OCI-LY1 (cell line): ENCODE measurements around the gene DYRK1A.

Experiments used
- H2AFZ ChIP-seq: fragments of 200-600 bp; sonication (generic), shearing (Covaris generic); 2 replicates; pipeline ENCODE4 v1.6.0; 2014; ENCODE audit warnings: antibody characterized with exemption, mild to moderate bottlenecking, low read length
- H3F3A ChIP-seq: fragments of 200-600 bp; sonication (generic), shearing (Covaris generic); 2 replicates; pipeline ENCODE4 v1.6.0; 2014; ENCODE audit warnings: mild to moderate bottlenecking, antibody characterized with exemption, low read length, moderate library complexity; ENCODE audit not compliant: insufficient read depth
- H3K27ac ChIP-seq: fragments of 200-600 bp; sonication (generic); 2 replicates; pipeline ENCODE4 v1.5.1; 2014; ENCODE audit warnings: low read length, mixed run types, mild to moderate bottlenecking, low read depth; ENCODE audit not compliant: poor library complexity, severe bottlenecking
- H3K27me3 ChIP-seq: fragments of 200-600 bp; sonication (generic); 2 replicates; pipeline ENCODE4 v1.6.0; 2014; ENCODE audit warnings: antibody characterized with exemption, mild to moderate bottlenecking, low read length, moderate library complexity; ENCODE audit not compliant: insufficient read depth
- H3K36me3 ChIP-seq: fragments of 200-600 bp; sonication (generic); 2 replicates; pipeline ENCODE4 v1.6.1; 2014; ENCODE audit warnings: mild to moderate bottlenecking, antibody characterized with exemption, low read length, moderate library complexity, mixed read lengths; ENCODE audit not compliant: insufficient read depth
- H3K4me1 ChIP-seq: fragments of 200-600 bp; sonication (generic); 2 replicates; pipeline ENCODE4 v1.5.1; 2014; ENCODE audit warnings: mild to moderate bottlenecking, low read length, moderate library complexity; ENCODE audit not compliant: insufficient read depth, severe bottlenecking
- H3K4me2 ChIP-seq: fragments of 200-600 bp; sonication (generic), shearing (Covaris generic); 2 replicates; pipeline ENCODE4 v1.6.1; 2014; ENCODE audit warnings: low read length
- H3K4me3 ChIP-seq: fragments of 200-600 bp; sonication (generic); 2 replicates; pipeline ENCODE4 v1.5.1; 2014; ENCODE audit warnings: low read length, low read depth, mild to moderate bottlenecking, mixed read lengths; ENCODE audit not compliant: poor library complexity, severe bottlenecking
- H3K79me2 ChIP-seq: fragments of 200-600 bp; shearing (Covaris generic); 2 replicates; pipeline ENCODE4 v1.6.1; 2016; ENCODE audit warnings: mixed run types, low read length, mixed read lengths; ENCODE audit not compliant: insufficient read depth
- H3K9ac ChIP-seq: fragments of 200-600 bp; sonication (generic), shearing (Covaris generic); 2 replicates; pipeline ENCODE4 v1.6.1; 2014; ENCODE audit warnings: mild to moderate bottlenecking, low read length, mixed read lengths
- H3K9me2 ChIP-seq: fragments of 200-600 bp; sonication (generic), shearing (Covaris generic); 2 replicates; pipeline ENCODE4 v1.6.1; 2014; ENCODE audit warnings: low read depth, mild to moderate bottlenecking, low read length, mixed read lengths
- H3K9me3 ChIP-seq: fragments of 200-600 bp; shearing (Covaris generic); 2 replicates; pipeline ENCODE4 v1.6.1; 2014; ENCODE audit warnings: low read length, mixed read lengths
- H4K20me1 ChIP-seq: fragments of 200-600 bp; sonication (generic), shearing (Covaris generic); 2 replicates; pipeline ENCODE4 v1.6.0; 2016; ENCODE audit warnings: mild to moderate bottlenecking, low read length; ENCODE audit not compliant: insufficient read depth
- EZH2 ChIP-seq: fragments of 200-600 bp; sonication (generic), shearing (Covaris generic); IDR thresholded peaks from 2 replicates; pipeline ENCODE4 v1.8.0; 2017; ENCODE audit warnings: borderline replicate concordance, mixed run types, mild to moderate bottlenecking, antibody characterized with exemption, low read length, moderate library complexity, mixed read lengths
- TF ChIP-seq, protein P1 (sequence below): fragments of 200-600 bp; sonication (generic), shearing (Covaris generic); IDR thresholded peaks from 2 replicates; pipeline ENCODE4 v1.5.1; 2017; ENCODE audit warnings: mild to moderate bottlenecking, antibody characterized with exemption, low read length, moderate library complexity, mixed read lengths

Gene DYRK1A

DNA sequence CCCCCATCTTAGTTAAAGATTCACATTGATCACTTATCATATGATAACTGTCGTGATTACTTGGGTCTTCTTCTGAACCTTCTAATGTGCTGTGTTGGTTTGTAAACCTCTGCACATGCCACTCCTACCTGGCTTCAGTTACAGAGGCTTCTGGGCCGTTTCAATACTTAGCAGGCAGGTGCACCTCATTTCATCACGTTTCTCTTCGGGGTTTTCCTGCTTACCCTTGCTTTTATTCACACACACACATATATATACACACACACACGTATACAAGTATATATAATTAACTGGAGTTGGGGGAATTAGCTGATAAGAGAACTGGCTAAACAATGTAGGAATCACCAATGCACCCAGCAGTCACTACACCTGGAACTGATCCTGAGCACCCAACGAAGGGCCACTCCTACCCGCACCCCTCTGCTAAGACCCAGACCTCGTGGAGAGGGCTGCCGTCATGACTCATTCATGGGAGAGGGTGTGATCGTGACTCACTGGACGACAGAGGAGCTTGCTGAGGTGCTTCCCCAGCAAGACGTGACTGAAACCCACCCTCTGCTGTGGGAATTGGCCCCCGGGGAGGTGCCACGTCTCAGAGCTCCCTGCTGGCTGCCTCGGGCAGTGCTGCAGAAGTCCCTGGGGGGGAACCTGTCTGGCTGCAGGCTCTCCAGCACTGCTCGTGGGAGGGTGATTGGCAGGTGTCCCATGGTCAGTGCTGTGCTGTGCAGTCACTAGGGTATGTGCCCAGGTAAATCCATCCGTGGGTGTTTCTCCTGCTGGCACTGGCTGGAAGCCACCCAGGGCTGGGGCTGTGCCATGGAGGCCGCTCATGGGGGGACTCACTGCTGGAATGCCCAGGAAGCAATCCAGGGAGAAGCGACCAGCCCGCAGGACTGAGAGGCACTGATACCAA lies 166.6 kb downstream of the DYRK1A start:
- H3K36me3 ChIP-seq = no peaks in the 10 kb centered on the region
- TF ChIP-seq, protein P1, sequence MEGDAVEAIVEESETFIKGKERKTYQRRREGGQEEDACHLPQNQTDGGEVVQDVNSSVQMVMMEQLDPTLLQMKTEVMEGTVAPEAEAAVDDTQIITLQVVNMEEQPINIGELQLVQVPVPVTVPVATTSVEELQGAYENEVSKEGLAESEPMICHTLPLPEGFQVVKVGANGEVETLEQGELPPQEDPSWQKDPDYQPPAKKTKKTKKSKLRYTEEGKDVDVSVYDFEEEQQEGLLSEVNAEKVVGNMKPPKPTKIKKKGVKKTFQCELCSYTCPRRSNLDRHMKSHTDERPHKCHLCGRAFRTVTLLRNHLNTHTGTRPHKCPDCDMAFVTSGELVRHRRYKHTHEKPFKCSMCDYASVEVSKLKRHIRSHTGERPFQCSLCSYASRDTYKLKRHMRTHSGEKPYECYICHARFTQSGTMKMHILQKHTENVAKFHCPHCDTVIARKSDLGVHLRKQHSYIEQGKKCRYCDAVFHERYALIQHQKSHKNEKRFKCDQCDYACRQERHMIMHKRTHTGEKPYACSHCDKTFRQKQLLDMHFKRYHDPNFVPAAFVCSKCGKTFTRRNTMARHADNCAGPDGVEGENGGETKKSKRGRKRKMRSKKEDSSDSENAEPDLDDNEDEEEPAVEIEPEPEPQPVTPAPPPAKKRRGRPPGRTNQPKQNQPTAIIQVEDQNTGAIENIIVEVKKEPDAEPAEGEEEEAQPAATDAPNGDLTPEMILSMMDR = no peak
- TF ChIP-seq EZH2 = no peak
- H3K4me2 ChIP-seq = no peak overlapping the region
- no peaks in the 10 kb centered on the region for H3F3A ChIP-seq
- H2AFZ ChIP-seq = no peak overlapping the region
- H3K4me3 ChIP-seq = no peak overlapping the region
- no peaks in the 10 kb centered on the region for H3K9me2 ChIP-seq
- peaks cover 10% of the 10 kb centered on the region; the same call in 1 of the 2 replicates for H3K27me3 ChIP-seq
- H3K79me2 ChIP-seq = no peaks in the 10 kb centered on the region
- no peak overlapping the region for H3K27ac ChIP-seq
- no peaks in the 10 kb centered on the region for H3K4me1 ChIP-seq
- H3K9me3 ChIP-seq = no peaks in the 10 kb centered on the region
- H4K20me1 ChIP-seq = no peaks in the 10 kb centered on the region
- H3K9ac ChIP-seq = no peak overlapping the region

DNA sequence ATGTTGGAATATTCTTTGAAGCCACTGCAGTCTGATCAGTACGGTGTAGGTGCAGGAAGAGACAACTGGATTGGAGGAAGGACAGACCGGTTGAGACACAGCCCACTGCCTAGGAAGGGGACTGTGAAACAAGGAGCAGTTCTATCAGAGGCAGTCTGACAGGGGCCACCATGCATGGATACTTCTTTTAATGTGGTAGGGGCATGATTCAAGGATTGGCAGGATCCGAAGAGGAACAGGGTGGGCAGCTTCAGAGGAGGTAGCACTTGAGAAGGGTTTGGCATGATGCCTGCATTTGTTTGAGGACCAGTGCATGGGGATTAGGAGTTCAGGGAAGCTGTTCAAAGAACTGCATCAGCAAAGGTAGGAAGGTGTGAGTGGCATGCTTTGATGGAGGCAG lies 167.9 kb downstream of the DYRK1A start:
- Histone ChIP-seq H3K9me2 (no peaks in the 10 kb centered on the region), H3K27me3 (peaks cover 6% of the 10 kb centered on the region; the same call in 1 of the 2 replicates), H3K4me2 (no peak overlapping the region), H3K9ac (no peak overlapping the region), H3F3A (no peaks in the 10 kb centered on the region), H3K36me3 (no peaks in the 10 kb centered on the region), H3K9me3 (no peaks in the 10 kb centered on the region), H3K79me2 (no peaks in the 10 kb centered on the region), H2AFZ (no peak overlapping the region), H3K4me3 (no peak overlapping the region), H3K4me1 (no peaks in the 10 kb centered on the region), H3K27ac (no peak overlapping the region), H4K20me1 (no peaks in the 10 kb centered on the region)
- TF ChIP-seq EZH2 = no peak
- TF ChIP-seq, protein P1 = no peak

DNA sequence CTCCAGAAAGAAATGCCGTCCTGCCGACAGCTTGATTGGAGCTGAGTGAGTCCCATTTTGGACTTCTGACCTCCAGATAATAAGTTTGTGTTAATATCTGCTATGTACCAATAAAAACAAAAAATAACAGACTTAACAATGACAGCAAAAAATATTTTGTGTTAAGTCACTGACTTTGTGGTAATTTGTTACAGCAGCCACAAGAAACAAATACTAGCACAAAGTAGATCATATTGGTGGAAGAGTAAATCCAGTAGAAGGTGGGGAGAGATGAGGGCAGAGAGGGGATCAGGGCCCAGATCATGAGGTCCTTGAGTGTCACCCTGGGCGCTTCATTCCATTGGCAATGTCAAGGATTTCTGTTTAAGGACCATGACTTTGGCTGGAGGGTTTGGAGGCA lies 168.6 kb downstream of the DYRK1A start:
- Histone ChIP-seq H3K9me3 (no peaks in the 10 kb centered on the region), H4K20me1 (no peaks in the 10 kb centered on the region), H3F3A (no peaks in the 10 kb centered on the region), H3K9me2 (no peaks in the 10 kb centered on the region), H3K79me2 (no peaks in the 10 kb centered on the region), H3K9ac (no peak overlapping the region), H3K4me2 (no peak overlapping the region), H3K4me1 (no peaks in the 10 kb centered on the region), H3K4me3 (no peak overlapping the region), H3K27ac (no peak overlapping the region), H3K27me3 (peaks cover 6% of the 10 kb centered on the region; the same call in 1 of the 2 replicates), H2AFZ (no peak overlapping the region), H3K36me3 (no peaks in the 10 kb centered on the region)
- no peak for TF ChIP-seq EZH2
- TF ChIP-seq, protein P1 = no peak
